ENCODE results near the gene SPTB.

GRCh38 chr14:64799555-64799954 lies 80.2 kb downstream of the SPTB start:
- TF ChIP-seq CTCF (IDR thresholded peaks at IDR 0.05): no peak
- no peak for TF ChIP-seq ZFX (IDR thresholded peaks at IDR 0.05; ENCODE audit: borderline replicate concordance)
